Urinary bladder (tissue), 4 donors: Measurements from ENCODE around the gene BBX. TPM values are rescaled to one million over a fixed set of nuclear protein-coding genes. Genes with fewer than 3 reads are reported as not detected.

ENCODE experiments used
- DNase-seq: peaks from one replicate; pipeline ENCODE4 v3.0.0-alpha.2; 2015; ENCODE audit errors: extremely low spot score
- H3K27ac ChIP-seq: one replicate; pipeline ENCODE4 v1.5.1; 2013; ENCODE audit warnings: low read depth, mild to moderate bottlenecking, moderate library complexity
- H3K36me3 ChIP-seq: one replicate; pipeline ENCODE4 v1.6.1; 2013; ENCODE audit warnings: mild to moderate bottlenecking, moderate library complexity; ENCODE audit not compliant: insufficient read depth
- H3K4me1 ChIP-seq: one replicate; pipeline ENCODE4 v1.6.1; 2013; ENCODE audit warnings: mild to moderate bottlenecking, moderate library complexity; ENCODE audit not compliant: insufficient read depth
- H3K4me3 ChIP-seq: one replicate; pipeline ENCODE4 v1.5.1; 2013; ENCODE audit warnings: low read depth, low read length
- WGBS: extraction: QIAGEN DNeasy Blood & Tissue Kit; methylation state at CpG from one replicate; pipeline ENCODE4 v1.1.7; 2013; 5-methylcytosine and 5-hydroxymethylcytosine counted together
- polyA plus RNA-seq: library from polyadenylated mRNA; stranded (reverse); fragments of 200-250 nt; gene quantifications from one replicate; pipeline ENCODE4 v1.2.3, GENCODE V29; 2013
- total RNA-seq: library from RNA; depleted of rRNA; stranded (reverse); fragments of >200 nt; gene quantifications from one replicate; pipeline ENCODE4 v1.2.3, GENCODE V29; 2014
- donor health status: healthy with polysubstance abuse.
- donor health status: healthy.

The BBX gene
- total and polyA plus RNA-seq, 2 donors = 25.6 to 104 TPM

DNA sequence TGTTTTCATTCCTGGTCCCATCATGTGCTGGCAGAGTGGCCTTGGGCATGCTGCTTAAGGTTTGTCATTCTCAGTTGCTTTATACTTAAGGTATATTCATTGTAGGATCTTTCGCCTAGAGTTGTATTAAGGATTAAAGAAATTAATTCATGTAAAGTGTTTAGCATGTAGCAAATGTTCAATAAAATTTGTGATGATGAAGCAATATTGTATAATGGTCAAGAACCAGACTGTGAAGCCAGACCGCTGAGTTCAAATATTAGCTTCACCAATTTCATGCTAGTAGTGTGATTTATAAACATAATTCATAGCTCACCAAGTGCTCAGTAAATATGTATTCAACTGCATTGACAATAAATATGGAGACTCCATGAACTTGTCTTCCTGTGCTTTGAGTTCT, 178.5 kb downstream of the BBX start:
- H3K4me1 ChIP-seq = peaks cover 1% of the 10 kb centered on the region
- 97% methylated on average over 2 of the region's 2 CpGs for WGBS
- peaks cover 2% of the 10 kb centered on the region for H3K36me3 ChIP-seq

DNA sequence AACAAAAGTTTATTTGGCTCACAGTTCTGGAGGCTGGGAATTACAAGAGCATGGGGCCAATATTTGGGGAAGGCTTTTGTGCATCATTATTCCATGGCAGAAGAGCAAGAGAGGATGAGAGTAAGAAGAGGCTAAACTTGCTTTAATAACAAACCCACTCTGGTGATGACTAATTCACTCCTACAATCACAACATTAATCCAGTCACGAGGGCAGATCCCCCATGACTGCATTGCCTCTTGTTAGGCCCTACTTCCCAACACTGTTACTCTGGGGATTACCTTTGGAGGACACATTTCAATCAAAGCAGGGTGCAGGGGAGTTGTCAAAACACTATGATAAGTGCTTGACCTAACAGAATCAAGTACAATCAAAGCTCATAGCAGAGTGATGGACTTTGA, 181.7 kb downstream of the BBX start:
- no peak for DNase-seq
- no peak overlapping the region for H3K27ac ChIP-seq
- no peak overlapping the region for H3K4me3 ChIP-seq
- H3K36me3 ChIP-seq = peaks cover 2% of the 10 kb centered on the region
- H3K4me1 ChIP-seq = peaks cover 1% of the 10 kb centered on the region
- 67% methylated on average over 1 of the region's 1 CpG for WGBS

More for the DNA sequence above, 178.5 kb downstream of the BBX start:
- H3K27ac ChIP-seq = no peak overlapping the region
- no peak overlapping the region for H3K4me3 ChIP-seq
- DNase-seq = no peak

DNA sequence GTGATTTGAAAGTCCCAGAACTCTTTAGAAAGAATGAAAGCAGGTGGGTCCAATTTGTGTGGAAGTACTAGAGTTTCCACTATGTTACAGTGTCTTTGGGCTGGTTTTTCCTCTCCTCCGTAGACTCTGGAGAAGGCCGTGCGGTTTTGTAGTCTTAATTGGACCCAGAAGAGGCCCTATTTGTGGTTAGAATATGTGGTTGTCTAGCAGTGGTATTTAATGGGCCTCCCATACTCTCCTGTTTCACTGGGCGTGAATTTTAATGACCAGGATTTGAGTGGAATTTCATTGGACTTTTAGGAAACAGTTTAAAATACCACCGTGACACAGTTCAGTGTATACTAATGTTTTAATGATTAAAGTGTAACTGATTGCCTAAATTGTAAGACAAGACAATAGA, 182.3 kb downstream of the BBX start:
- H3K4me3 ChIP-seq = no peak overlapping the region
- H3K27ac ChIP-seq = no peak overlapping the region
- 57% methylated on average over 5 of the region's 5 CpGs for WGBS
- H3K36me3 ChIP-seq = peaks cover 2% of the 10 kb centered on the region
- peaks cover 1% of the 10 kb centered on the region for H3K4me1 ChIP-seq
- no peak for DNase-seq

DNA sequence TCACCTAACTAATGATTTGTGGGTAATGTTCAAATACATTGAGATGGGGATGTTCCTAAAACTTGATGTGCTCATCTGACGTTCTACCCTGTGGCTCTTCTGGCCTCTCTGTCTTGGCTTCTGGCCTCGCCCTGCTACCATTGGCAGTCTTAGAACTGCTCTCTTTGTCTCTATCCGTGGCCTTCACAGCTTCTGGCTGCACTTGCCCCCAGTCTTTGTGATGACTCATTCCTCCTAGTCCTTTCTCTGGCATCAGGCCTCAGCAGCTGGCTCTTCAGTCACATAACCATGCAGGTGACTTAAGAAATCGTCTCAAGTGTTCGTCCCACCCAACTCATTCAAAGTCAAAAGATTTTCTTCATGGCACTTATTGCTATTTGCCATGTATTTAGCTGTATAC, 188.1 kb downstream of the BBX start:
- DNase-seq = no peak
- Histone ChIP-seq H3K36me3 (no peaks in the 10 kb centered on the region), H3K4me1 (no peaks in the 10 kb centered on the region), H3K27ac (no peak overlapping the region), H3K4me3 (no peak overlapping the region)
- WGBS = 53% methylated on average over 5 of the region's 5 CpGs

DNA sequence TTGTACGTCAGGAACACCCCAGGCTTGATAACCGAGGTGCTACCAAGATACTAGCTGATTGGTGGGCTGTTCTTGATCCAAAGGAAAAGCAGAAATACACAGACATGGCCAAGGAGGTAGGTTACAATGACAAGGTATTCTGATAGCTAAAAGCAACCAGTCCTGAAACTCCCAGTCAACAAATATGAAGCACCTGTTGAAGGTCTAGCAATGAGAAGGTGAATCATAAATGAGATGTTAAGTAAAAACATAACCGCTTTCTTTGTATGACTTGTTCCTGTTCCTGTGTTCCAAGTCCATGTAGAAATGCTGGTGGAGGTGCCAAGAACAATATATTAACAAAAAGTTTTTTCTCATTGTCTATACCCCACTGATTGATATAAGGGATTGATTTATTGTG, 194.0 kb downstream of the BBX start:
- 95% methylated on average over 3 of the region's 3 CpGs for WGBS
- H3K36me3 ChIP-seq = peaks cover 3% of the 10 kb centered on the region
- DNase-seq = no peak

DNA sequence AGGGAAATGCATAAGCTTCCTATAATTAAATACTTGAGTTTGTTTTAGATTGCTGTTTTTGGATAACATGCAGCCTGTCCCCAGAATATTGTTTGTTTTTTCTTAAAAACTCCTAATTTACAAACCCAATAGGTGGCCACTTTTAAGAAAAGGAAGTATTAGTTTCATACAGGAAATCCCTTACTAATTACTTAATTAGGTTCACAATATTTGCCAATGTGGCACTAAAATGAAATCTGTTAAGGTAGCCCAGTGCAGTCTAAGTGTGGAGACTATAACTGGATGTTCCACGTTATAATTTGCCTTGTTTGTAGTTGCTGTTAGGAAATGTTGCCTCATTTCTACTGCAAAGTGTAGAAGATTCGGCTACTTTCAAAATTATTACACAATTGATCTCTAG, 195.8 kb downstream of the BBX start:
- DNase-seq = no peak
- no peak overlapping the region for H3K4me3 ChIP-seq
- no peak overlapping the region for H3K27ac ChIP-seq
- WGBS = 71% methylated on average over 2 of the region's 2 CpGs
- peaks cover 3% of the 10 kb centered on the region for H3K36me3 ChIP-seq
- no peaks in the 10 kb centered on the region for H3K4me1 ChIP-seq

More for the DNA sequence above, 194.0 kb downstream of the BBX start:
- Histone ChIP-seq H3K4me1 (no peaks in the 10 kb centered on the region), H3K27ac (no peak overlapping the region), H3K4me3 (no peak overlapping the region)

DNA sequence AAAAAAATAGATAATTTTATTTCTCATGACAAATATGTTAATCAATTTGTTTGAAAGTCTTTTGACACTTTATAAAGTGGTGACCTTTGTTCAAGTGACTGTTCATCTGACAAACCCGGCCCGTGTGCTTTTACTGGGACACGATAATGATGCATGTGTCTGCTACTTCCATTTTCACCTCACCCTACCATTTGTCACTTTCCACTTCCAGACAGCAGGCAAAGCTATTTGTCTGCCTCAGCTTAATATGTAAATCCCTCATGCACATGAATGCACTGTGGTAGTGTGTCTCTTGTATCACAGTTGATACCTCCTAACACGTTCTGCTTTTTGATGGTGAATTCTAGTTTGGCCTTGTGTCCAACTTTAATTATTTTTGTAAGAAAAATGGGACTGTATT, 204.3 kb downstream of the BBX start:
- Histone ChIP-seq H3K4me3 (no peak overlapping the region), H3K27ac (no peak overlapping the region), H3K4me1 (no peaks in the 10 kb centered on the region), H3K36me3 (no peaks in the 10 kb centered on the region)
- 87% methylated on average over 4 of the region's 4 CpGs for WGBS
- DNase-seq = no peak

DNA sequence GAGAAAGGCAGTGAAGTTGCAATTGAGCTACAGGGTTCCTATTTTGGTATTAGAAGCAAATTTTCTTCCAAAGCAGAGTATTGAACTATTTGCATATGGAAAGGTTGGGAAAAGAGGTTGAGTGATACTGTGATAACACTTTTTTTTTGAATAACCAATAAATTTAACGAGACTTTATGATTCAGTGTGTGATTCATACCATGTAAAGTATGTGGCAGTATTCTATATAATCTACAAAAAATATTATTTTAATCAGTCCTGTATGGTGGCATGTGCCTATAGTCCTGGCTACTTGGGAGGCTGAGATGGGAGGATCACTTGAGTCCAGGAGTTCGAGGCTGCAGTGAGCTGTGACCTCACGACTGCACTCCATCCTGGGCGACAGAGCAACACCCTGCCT, 206.9 kb downstream of the BBX start:
- WGBS = 92% methylated on average over 4 of the region's 4 CpGs
- no peak for DNase-seq
- Histone ChIP-seq H3K27ac (no peak overlapping the region), H3K4me3 (no peak overlapping the region), H3K4me1 (no peaks in the 10 kb centered on the region), H3K36me3 (no peaks in the 10 kb centered on the region)

DNA sequence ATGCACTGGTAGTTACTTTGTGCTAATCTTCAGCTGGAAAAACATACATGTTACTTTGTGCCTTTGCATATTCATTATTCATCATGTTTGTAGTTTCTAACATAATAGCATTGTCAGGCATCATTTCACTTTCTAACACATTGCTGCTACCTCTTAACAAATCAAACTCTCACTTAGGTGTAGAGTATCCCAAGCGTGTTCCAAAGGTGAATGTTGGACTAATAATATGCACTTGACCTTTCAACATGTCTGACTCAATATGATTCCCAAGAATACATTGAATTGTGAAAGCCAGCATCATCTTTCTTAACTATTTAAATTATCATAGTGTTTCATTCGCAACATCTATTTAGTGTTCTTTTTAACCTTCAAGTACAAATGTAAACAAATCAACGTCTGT, 211.6 kb downstream of the BBX start:
- Histone ChIP-seq H3K4me3 (no peak overlapping the region), H3K4me1 (no peaks in the 10 kb centered on the region), H3K36me3 (no peaks in the 10 kb centered on the region), H3K27ac (no peak overlapping the region)
- WGBS = 80% methylated on average over 3 of the region's 3 CpGs
- DNase-seq = no peak

DNA sequence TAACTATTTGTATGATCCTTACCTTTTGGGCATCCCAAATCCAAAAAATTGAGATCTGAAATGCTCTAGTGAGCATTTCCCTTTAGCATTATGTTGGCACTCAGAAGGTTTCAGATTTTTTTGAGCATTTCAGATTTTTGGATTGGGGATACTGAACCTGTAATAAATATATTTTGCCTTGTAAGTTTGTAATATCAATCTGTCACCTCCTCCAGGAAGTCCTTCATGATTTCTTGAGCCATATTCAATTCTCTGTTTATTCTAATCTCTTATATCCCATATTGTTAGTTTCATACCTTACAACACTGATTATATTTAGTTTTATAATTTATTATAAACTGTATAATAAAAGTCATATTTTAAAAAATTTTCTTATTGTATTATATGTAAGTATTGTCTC, 215.2 kb downstream of the BBX start:
- Histone ChIP-seq H3K4me1 (no peaks in the 10 kb centered on the region), H3K36me3 (no peaks in the 10 kb centered on the region), H3K27ac (no peak overlapping the region), H3K4me3 (no peak overlapping the region)
- DNase-seq = no peak

DNA sequence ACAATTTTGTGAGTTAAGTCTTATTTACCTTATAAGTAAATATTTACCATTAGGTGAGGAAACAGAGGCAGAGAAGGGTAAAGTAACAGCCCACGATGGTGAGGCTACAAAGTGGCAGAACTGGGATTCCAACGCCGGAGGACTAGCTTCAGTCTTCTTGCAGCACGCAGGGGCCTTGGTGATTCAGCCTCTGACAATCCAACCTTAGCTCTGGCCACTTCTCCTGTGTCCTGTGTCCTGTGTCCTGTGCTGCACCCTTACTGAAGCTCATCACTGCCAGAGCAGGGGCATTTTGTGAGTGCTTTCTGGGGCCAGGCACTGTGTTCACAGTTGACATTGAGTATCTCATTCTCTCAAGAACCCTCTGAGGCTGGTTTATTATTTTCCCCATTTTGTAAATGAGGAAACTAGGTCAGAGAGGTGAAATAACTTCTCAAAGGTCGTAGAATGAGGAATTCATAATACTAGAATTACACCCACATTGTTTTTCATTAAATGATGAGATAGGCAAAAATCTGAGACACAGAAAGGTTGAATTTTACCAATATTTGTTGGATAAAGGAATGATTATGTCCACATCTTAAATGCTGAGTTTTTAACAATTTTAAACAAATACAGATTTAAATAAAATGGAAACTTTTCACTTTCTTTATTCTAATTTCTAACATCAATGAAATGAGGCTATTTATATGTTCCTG, 215.9 kb downstream of the BBX start:
- Histone ChIP-seq H3K4me3 (no peak overlapping the region), H3K36me3 (no peaks in the 10 kb centered on the region), H3K27ac (no peak overlapping the region), H3K4me1 (no peaks in the 10 kb centered on the region)
- no peak for DNase-seq
- 88% methylated on average over 5 of the region's 5 CpGs for WGBS

DNA sequence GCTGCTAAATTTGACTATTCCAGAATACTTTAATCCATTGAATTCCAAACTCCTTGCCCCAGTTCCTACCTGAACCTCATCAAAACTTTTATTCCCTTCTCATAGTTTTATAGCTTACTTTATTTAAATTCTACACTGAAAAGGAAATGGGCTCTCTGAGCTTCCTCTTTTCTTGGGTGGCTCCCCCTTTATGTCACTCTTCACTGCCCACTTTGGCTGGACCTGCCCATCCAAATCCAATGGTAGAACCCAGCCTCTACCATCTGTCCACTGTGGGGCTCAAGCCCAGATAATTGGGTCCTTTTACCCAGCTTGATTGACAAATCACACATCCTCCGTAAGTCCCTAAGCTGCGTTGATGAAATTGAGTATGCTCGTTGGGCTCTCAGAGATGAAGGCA, 216.5 kb downstream of the BBX start:
- no peak for DNase-seq
- Histone ChIP-seq H3K27ac (no peak overlapping the region), H3K4me1 (no peaks in the 10 kb centered on the region), H3K36me3 (no peaks in the 10 kb centered on the region), H3K4me3 (no peak overlapping the region)
- WGBS = 65% methylated on average over 3 of the region's 3 CpGs

DNA sequence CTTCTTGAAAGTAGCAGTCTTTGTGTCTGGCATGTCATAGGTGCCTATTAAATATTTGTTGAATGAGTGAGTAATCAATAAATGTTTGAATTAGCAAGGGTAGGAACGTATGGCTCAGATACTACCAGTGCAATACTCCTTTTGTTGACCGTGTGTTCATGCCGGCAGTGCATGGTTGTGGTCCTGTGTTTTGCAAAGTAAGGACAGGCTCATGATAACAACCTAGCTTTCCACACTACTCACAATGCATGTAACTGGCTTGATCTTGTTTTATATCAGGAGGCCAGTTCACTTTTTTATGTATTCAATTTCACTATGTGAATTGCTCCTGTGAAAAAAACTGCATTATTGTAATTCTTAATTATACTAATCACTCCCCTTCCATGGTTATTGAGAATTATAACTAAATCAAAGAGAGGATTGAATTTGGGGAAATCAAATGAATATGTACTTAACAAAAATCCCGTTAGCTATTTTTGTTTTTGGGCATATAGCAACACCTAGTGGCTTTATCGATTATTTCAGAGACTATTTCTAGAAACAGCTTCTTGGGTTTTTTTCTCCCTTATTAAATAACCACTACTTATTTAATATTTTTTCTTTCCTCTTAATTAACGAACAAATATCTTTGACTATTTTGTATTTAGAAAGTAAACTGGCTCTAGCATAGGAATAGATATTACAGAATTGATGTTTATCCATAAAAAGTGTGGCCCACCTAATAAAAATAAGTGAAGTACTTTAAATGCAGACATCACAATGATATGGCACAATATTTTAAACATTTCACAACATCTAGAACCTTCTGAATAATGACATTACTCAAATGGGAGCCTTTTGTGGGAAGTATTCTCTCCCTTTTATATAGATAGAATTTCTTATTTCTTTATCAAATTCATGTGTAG, 218.5 kb downstream of the BBX start:
- WGBS = 49% methylated on average over 6 of the region's 6 CpGs
- H3K4me3 ChIP-seq = no peak overlapping the region
- H3K27ac ChIP-seq = no peak overlapping the region
- H3K4me1 ChIP-seq = no peaks in the 10 kb centered on the region
- no peaks in the 10 kb centered on the region for H3K36me3 ChIP-seq
- DNase-seq = peak; percentile 13

DNA sequence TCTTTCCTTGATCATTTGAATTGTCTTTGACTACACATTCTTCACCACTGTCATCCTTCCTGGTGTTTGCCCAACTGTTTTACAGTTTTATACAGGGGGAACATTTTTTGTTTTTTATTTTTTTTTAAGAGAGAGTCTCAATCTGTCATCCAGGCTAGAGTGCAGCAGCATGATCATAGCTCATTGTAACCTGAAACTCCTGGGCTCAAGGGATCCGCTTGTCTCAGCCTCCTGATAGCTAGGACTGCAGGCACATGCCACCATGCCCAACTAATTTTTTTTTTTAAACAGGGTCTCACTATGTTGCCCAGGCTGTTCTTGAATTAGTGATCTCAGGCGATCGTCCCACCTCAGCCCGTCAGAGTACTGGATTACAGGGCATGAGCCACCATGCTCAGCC, 222.6 kb downstream of the BBX start:
- Histone ChIP-seq H3K4me3 (no peak overlapping the region), H3K27ac (no peak overlapping the region)
- 96% methylated on average over 4 of the region's 4 CpGs for WGBS

More for the DNA sequence above, 222.6 kb downstream of the BBX start:
- H3K36me3 ChIP-seq = no peaks in the 10 kb centered on the region
- no peaks in the 10 kb centered on the region for H3K4me1 ChIP-seq
- no peak for DNase-seq
